IMR-90 (cell line): ENCODE results near the gene CD2. TPM values are rescaled to one million over a fixed set of nuclear protein-coding genes. Genes with fewer than 3 reads are reported as not detected.

ENCODE experiments used
- ATAC-seq: fragments of 200-7000 bp; cut with Tn5 transposase; 2 replicates; pipeline ENCODE4 v1.9.1; 2020; ENCODE audit warnings: low read depth, mild to moderate bottlenecking, moderate library complexity
- BruUV-seq: library from RNA; stranded (reverse); fragments of 400-500 nt; replicated peaks from 2 replicates; lab custom pipeline; 2021; lab: Mats Ljungman, UMichigan
- CTCF ChIA-PET: fragments of 300-600 bp; formaldehyde crosslinking; extraction: SDS; loops from one replicate; lab custom pipeline; 2021; ENCODE audit warnings: antibody characterized with exemption; lab: Yijun Ruan, JAX
- POLR2A ChIA-PET: fragments of 300-600 bp; sonication (Branson Sonifier 250); formaldehyde crosslinking; loops from one replicate; lab custom pipeline; 2022; ENCODE audit warnings: antibody characterized with exemption; ENCODE audit not compliant: unreplicated experiment; lab: Charles Lee
- DNase-seq: peaks from one replicate; pipeline ENCODE4 v3.0.0; 2013
- H2AFZ ChIP-seq: replicated peaks from 2 replicates; pipeline ENCODE3; 2013; ENCODE audit warnings: low read length, mild to moderate bottlenecking; ENCODE audit not compliant: poor library complexity
- H2AK5ac ChIP-seq: 2 replicates; pipeline ENCODE4 v1.6.1; 2013; ENCODE audit warnings: low read depth, low read length, inconsistent platforms
- H2AK9ac ChIP-seq: replicated peaks from 2 replicates; pipeline ENCODE3; 2013; ENCODE audit warnings: mild to moderate bottlenecking, low read depth, low read length, moderate library complexity; ENCODE audit not compliant: poor library complexity
- H2BK120ac ChIP-seq: 2 replicates; pipeline ENCODE4 v1.6.1; 2013; ENCODE audit warnings: low read depth, low read length, inconsistent platforms
- H2BK15ac ChIP-seq: 3 replicates; pipeline ENCODE4 v1.6.1; 2013; ENCODE audit warnings: low read depth, low read length, inconsistent platforms
- H2BK20ac ChIP-seq: 2 replicates; pipeline ENCODE4 v1.6.1; 2013; ENCODE audit warnings: low read depth, mild to moderate bottlenecking, inconsistent platforms, low read length, moderate library complexity
- H2BK5ac ChIP-seq: 2 replicates; pipeline ENCODE4 v1.6.1; 2013; ENCODE audit warnings: mild to moderate bottlenecking, low read depth, low read length, inconsistent platforms; ENCODE audit not compliant: poor library complexity, severe bottlenecking
- H3K14ac ChIP-seq: replicated peaks from 2 replicates; pipeline ENCODE4 v1.6.1; 2013; ENCODE audit warnings: low read depth, low read length, inconsistent platforms
- H3K18ac ChIP-seq: 2 replicates; pipeline ENCODE4 v1.6.1; 2013; ENCODE audit warnings: low read depth, low read length, control low read depth
- H3K23ac ChIP-seq: 2 replicates; pipeline ENCODE4 v1.6.1; 2013; ENCODE audit warnings: low read depth, low read length, inconsistent platforms
- H3K27ac ChIP-seq: 2 replicates; pipeline ENCODE4 v1.5.1; 2013; ENCODE audit warnings: mild to moderate bottlenecking, control low read depth, low read length; ENCODE audit not compliant: insufficient read depth
- H3K27me3 ChIP-seq: 2 replicates; pipeline ENCODE4 v1.6.1; 2013; ENCODE audit warnings: low read length; ENCODE audit not compliant: control insufficient read depth, insufficient read depth
- H3K36me3 ChIP-seq: 2 replicates; pipeline ENCODE4 v1.6.1; 2013; ENCODE audit warnings: low read length, mixed read lengths; ENCODE audit not compliant: control insufficient read depth, insufficient read depth
- H3K4ac ChIP-seq: 2 replicates; pipeline ENCODE4 v1.6.1; 2013; ENCODE audit warnings: low read depth, low read length, inconsistent platforms
- H3K4me1 ChIP-seq: 2 replicates; pipeline ENCODE4 v1.6.1; 2013; ENCODE audit warnings: low read length, mixed read lengths; ENCODE audit not compliant: control insufficient read depth, insufficient read depth
- H3K4me2 ChIP-seq: 2 replicates; pipeline ENCODE4 v1.6.1; 2013; ENCODE audit warnings: low read depth, mild to moderate bottlenecking, control low read depth, low read length, moderate library complexity
- H3K4me3 ChIP-seq: 2 replicates; pipeline ENCODE4 v1.5.1; 2013; ENCODE audit warnings: low read depth, mild to moderate bottlenecking, control low read depth, low read length, moderate library complexity; ENCODE audit not compliant: insufficient read depth
- H3K56ac ChIP-seq: 2 replicates; pipeline ENCODE4 v1.6.1; 2013; ENCODE audit warnings: low read length, inconsistent platforms; ENCODE audit not compliant: insufficient read depth; ENCODE audit errors: extremely low read depth
- H3K79me1 ChIP-seq, 2 experiments: 2 replicates each; pipeline ENCODE4 v1.6.1; 2013; ENCODE audit warnings: low read length in 2 of 2, inconsistent platforms in 1 of 2, low read depth in 1 of 2
- H3K9ac ChIP-seq: 2 replicates; pipeline ENCODE4 v1.6.1; 2013; ENCODE audit warnings: low read depth, low read length, control low read depth
- H3K9me1 ChIP-seq: 2 replicates; pipeline ENCODE4 v1.6.1; 2013; ENCODE audit warnings: low read length, inconsistent platforms; ENCODE audit not compliant: insufficient read depth
- H3K9me3 ChIP-seq: 2 replicates; pipeline ENCODE4 v1.6.1; 2013; ENCODE audit warnings: low read length; ENCODE audit not compliant: control insufficient read depth, insufficient read depth
- H4K20me1 ChIP-seq: 2 replicates; pipeline ENCODE4 v1.6.1; 2013; ENCODE audit warnings: low read length, inconsistent platforms; ENCODE audit not compliant: insufficient read depth
- H4K5ac ChIP-seq: 2 replicates; pipeline ENCODE4 v1.6.1; 2013; ENCODE audit warnings: mild to moderate bottlenecking, low read depth, low read length, control low read depth
- H4K8ac ChIP-seq, 2 experiments: 2 replicates each; pipeline ENCODE4 v1.6.1; 2013; ENCODE audit warnings: low read depth in 2 of 2, low read length in 2 of 2, control low read depth in 1 of 2, inconsistent platforms in 1 of 2
- H4K91ac ChIP-seq: 2 replicates; pipeline ENCODE4 v1.6.1; 2013; ENCODE audit warnings: low read depth, low read length, inconsistent platforms; ENCODE audit not compliant: insufficient read depth
- BHLHE40 ChIP-seq: fragments of 150-350 bp; IDR thresholded peaks from 2 replicates; pipeline ENCODE4 v1.6.1; 2016; ENCODE audit warnings: mild to moderate bottlenecking, low read depth, low read length
- CEBPB ChIP-seq: IDR thresholded peaks from 2 replicates; pipeline ENCODE4 v1.6.1; 2012; ENCODE audit warnings: low read depth, low read length, improper control_type of control experiment
- CTCF ChIP-seq: conservative IDR thresholded peaks from 2 replicates; pipeline ENCODE4 v1.5.1; 2012; ENCODE audit warnings: mild to moderate bottlenecking, low read depth, low read length, improper control_type of control experiment
- ELK1 ChIP-seq: fragments of 150-350 bp; IDR thresholded peaks from 2 replicates; pipeline ENCODE4 v1.6.1; 2016; ENCODE audit warnings: low read depth, mild to moderate bottlenecking, low read length, moderate library complexity, borderline replicate concordance
- MAFK ChIP-seq: IDR thresholded peaks from 2 replicates; pipeline ENCODE4 v1.6.1; 2012; ENCODE audit warnings: low read depth, low read length, improper control_type of control experiment
- MXI1 ChIP-seq: IDR thresholded peaks from 2 replicates; pipeline ENCODE4 v1.6.1; 2012; ENCODE audit warnings: low read depth, mild to moderate bottlenecking, low read length, moderate library complexity, borderline replicate concordance
- NFE2L2 ChIP-seq: fragments of 150-350 bp; IDR thresholded peaks from 2 replicates; pipeline ENCODE4 v1.6.1; 2016; ENCODE audit warnings: low read depth, mild to moderate bottlenecking, low read length
- POLR2A ChIP-seq: IDR thresholded peaks from 2 replicates; pipeline ENCODE4 v1.6.1; 2012; ENCODE audit warnings: mild to moderate bottlenecking, low read depth, low read length
- SMC3 ChIP-seq: fragments of 150-350 bp; IDR thresholded peaks from 2 replicates; pipeline ENCODE4 v1.6.1; 2016; ENCODE audit warnings: low read depth, mild to moderate bottlenecking, antibody characterized with exemption, low read length, moderate library complexity
- WGBS, 2 experiments: methylation state at CpG; one replicate each; pipeline versions ENCODE4 v1.1.5 to v1.1.7; 2013; ENCODE audit warnings: missing lambda C conversion rate in 2 of 2; ENCODE audit not compliant: insufficient read length in 1 of 2; ENCODE audit errors: extremely low coverage in 2 of 2; 5-methylcytosine and 5-hydroxymethylcytosine counted together
- dilution Hi-C: fragments of 300-500 bp; cut with HindIII; formaldehyde crosslinking; loops from one replicate; pipeline ENCODE4 v1.14.3; 2018; ENCODE audit warnings: low sequenced_read_pairs; ENCODE audit not compliant: unreplicated experiment
- in situ Hi-C: fragments of 300-500 bp; cut with MboI; formaldehyde crosslinking; loops from 3 replicates; pipeline ENCODE4 v1.14.3; 2019; ENCODE audit warnings: low sequenced_read_pairs, inconsistent platforms, mixed read lengths
- intact Hi-C: fragments of 100-400 bp; cut with micrococcal nuclease; formaldehyde crosslinking; loops from 2 replicates; pipeline ENCODE4 v1.10.0; 2022
- polyA plus RNA-seq, 3 experiments: library from polyadenylated mRNA; depleted of rRNA; stranded (reverse); fragments of >200 nt; gene quantifications; 2 replicates each; pipeline ENCODE4 v1.2.3, GENCODE V29; 2012; ENCODE audit warnings: low replicate concordance in 1 of 3
- total RNA-seq: library from RNA; depleted of rRNA; stranded (reverse); fragments of >200 nt; gene quantifications from 2 replicates; pipeline ENCODE4 v1.2.3, GENCODE V29; 2012
- TF ChIP-seq, protein P1 (sequence below): fragments of 150-350 bp; IDR thresholded peaks from 2 replicates; pipeline ENCODE4 v1.6.1; 2017; ENCODE audit warnings: mild to moderate bottlenecking, antibody characterized with exemption, low read length, low read depth

The CD2 gene
- total and polyA plus RNA-seq, 2 of the 4 experiments (the other 2 are of a cell fraction), result not detected

DNA sequence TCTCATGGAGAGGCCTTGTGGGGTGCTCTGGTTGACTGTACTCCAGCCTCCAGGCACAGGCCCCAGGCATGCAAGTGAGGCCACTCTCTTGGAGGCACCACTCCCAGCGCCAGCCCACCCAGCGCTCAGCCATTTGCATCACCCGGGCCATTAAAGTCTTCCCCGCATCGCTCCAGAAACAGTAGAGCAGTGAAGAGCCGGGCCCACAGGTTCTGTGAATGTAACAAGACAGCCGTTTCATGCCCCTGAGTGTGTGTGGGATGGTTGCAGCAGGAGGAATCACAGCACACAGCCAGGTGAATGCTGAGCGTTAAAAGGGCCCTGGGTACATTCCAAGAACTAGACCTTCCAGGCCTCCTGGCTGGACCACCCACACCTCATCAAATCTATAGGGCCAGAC is 19.0 kb upstream of the CD2 start (continued):
- TF ChIP-seq, protein P1, sequence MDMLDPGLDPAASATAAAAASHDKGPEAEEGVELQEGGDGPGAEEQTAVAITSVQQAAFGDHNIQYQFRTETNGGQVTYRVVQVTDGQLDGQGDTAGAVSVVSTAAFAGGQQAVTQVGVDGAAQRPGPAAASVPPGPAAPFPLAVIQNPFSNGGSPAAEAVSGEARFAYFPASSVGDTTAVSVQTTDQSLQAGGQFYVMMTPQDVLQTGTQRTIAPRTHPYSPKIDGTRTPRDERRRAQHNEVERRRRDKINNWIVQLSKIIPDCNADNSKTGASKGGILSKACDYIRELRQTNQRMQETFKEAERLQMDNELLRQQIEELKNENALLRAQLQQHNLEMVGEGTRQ, result no peak
- no peak for TF ChIP-seq CEBPB

- H2AK9ac ChIP-seq, result no peak overlapping the region
- POLR2A ChIA-PET, result no interaction called here
- BruUV-seq, result no TSS peak
- intact Hi-C loops, result loop anchor here (1.0 to 5.0 kb wide), 4 partner anchors 80 to 545 kb away; partner anchors contain the start of gene TTF2
- WGBS, 2 experiments, result 0% methylated on average over 1 of the region's 8 CpGs; no CpG with 5 or more reads in 1 of the 2 experiments
- no peak overlapping the region for H3K27ac ChIP-seq
- H3K4me3 ChIP-seq, result no peak overlapping the region
- no peak overlapping the region for H2AFZ ChIP-seq
- no peak overlapping the region for H3K9ac ChIP-seq
- H2BK5ac ChIP-seq, result no peak overlapping the region
- no peak overlapping the region for H3K4ac ChIP-seq
- H3K4me1 ChIP-seq, result no peaks in the 10 kb centered on the region
- no peak overlapping the region for H4K5ac ChIP-seq
- no peak overlapping the region for H3K18ac ChIP-seq
- no peaks in the 10 kb centered on the region for H3K27me3 ChIP-seq
- H3K9me1 ChIP-seq, result no peaks in the 10 kb centered on the region
- DNase-seq (peak; percentile 35), ATAC-seq (peak; percentile 80)
- H2BK20ac ChIP-seq, result no peak overlapping the region
- CTCF ChIA-PET, result interaction anchor here (0.7 to 1.5 kb wide), 7 partner anchors 8 to 321 kb away, joined by 3 to 4 read pairs (median 3); no protein-coding TSS in a partner anchor
- no peak overlapping the region for H3K56ac ChIP-seq
- H3K79me1 ChIP-seq, result no peaks in the 10 kb centered on the region
- in situ Hi-C loops, result loop anchor here (25.0 kb wide), 1 partner anchor 550 kb away; no protein-coding TSS in a partner anchor
- H3K23ac ChIP-seq, result no peak overlapping the region
- H3K14ac ChIP-seq, result no peak overlapping the region
- H4K8ac ChIP-seq, result no peak overlapping the region
- no peaks in the 10 kb centered on the region for H4K20me1 ChIP-seq
- no peak overlapping the region for H2BK15ac ChIP-seq
- H3K4me2 ChIP-seq, result no peak overlapping the region
- peaks cover 7% of the 10 kb centered on the region for H3K9me3 ChIP-seq
- no peaks in the 10 kb centered on the region for H3K36me3 ChIP-seq
- no peak overlapping the region for H2BK120ac ChIP-seq
- no peak overlapping the region for H4K91ac ChIP-seq
- no peak overlapping the region for H2AK5ac ChIP-seq
- dilution Hi-C loops, result no loop called here
- no peak for TF ChIP-seq MAFK
- no peak for TF ChIP-seq CEBPB
- TF ChIP-seq, protein P1, result no peak
- TF ChIP-seq NFE2L2, result no peak
- no peak for TF ChIP-seq ELK1
- no peak for TF ChIP-seq POLR2A
- TF ChIP-seq SMC3, result peak; percentile 86
- TF ChIP-seq BHLHE40, result no peak
- TF ChIP-seq MXI1, result no peak
- TF ChIP-seq CTCF, result peak; percentile 75
Observed at GRCh38 chr1:116737020-116737854, 17.0 kb upstream of the CD2 start.
